H1 (cell line): Measurements from ENCODE around the gene RGS14. TPM values are rescaled to one million over a fixed set of nuclear protein-coding genes. Genes with fewer than 3 reads are reported as not detected.

ENCODE experiments used
- CTCF ChIA-PET: fragments of 300-600 bp; sonication (Branson Sonifier 250); formaldehyde crosslinking; loops from one replicate; lab custom pipeline; 2021; ENCODE audit not compliant: partially characterized antibody; lab: Charles Lee
- POLR2A ChIA-PET: fragments of 300-600 bp; sonication (Branson Sonifier 250); formaldehyde crosslinking; loops from one replicate; lab custom pipeline; 2021; ENCODE audit warnings: inconsistent platforms; ENCODE audit not compliant: partially characterized antibody; lab: Charles Lee
- DNase-seq, 2 experiments: peaks; one replicate each; pipeline versions ENCODE4 v3.0.0 to v3.0.0-alpha.2; 2010 to 2022; ENCODE audit warnings: low spot score in 2 of 2, low read depth in 1 of 2, mixed read lengths in 1 of 2
- FAIRE-seq: peaks from 2 replicates; lab custom pipeline; 2011; peaks lifted over from hg19 to GRCh38; lab: Jason Lieb, UNC
- H2AFZ ChIP-seq: 2 replicates; pipeline ENCODE4 v1.8.1; 2012; ENCODE audit warnings: low read length, inconsistent platforms
- H2AK5ac ChIP-seq: 2 replicates; pipeline ENCODE4 v1.6.1; 2013; ENCODE audit warnings: low read depth, low read length
- H2BK120ac ChIP-seq: replicated peaks from 2 replicates; pipeline ENCODE3; 2013; ENCODE audit warnings: low read depth, low read length, inconsistent platforms
- H2BK12ac ChIP-seq: 2 replicates; pipeline ENCODE4 v1.6.1; 2013; ENCODE audit warnings: low read depth, low read length
- H2BK15ac ChIP-seq: 2 replicates; pipeline ENCODE4 v1.6.1; 2013; ENCODE audit warnings: low read length
- H2BK20ac ChIP-seq: 2 replicates; pipeline ENCODE4 v1.6.1; 2013; ENCODE audit warnings: low read length
- H2BK5ac ChIP-seq: 2 replicates; pipeline ENCODE4 v1.6.1; 2013; ENCODE audit warnings: low read depth, low read length
- H3K14ac ChIP-seq: 2 replicates; pipeline ENCODE4 v1.6.1; 2013; ENCODE audit warnings: inconsistent platforms; ENCODE audit not compliant: insufficient read length
- H3K18ac ChIP-seq: 2 replicates; pipeline ENCODE4 v1.6.1; 2013; ENCODE audit warnings: low read length; ENCODE audit errors: extremely low read depth
- H3K23ac ChIP-seq: 2 replicates; pipeline ENCODE4 v1.6.1; 2013; ENCODE audit warnings: inconsistent platforms; ENCODE audit not compliant: insufficient read length
- H3K23me2 ChIP-seq: 2 replicates; pipeline ENCODE4 v1.6.1; 2013; ENCODE audit warnings: low read depth, low read length
- H3K27ac ChIP-seq: 2 replicates; pipeline ENCODE4 v1.6.1; 2011; ENCODE audit warnings: low read depth, low read length, inconsistent platforms
- H3K27me3 ChIP-seq, 4 experiments: replicated peaks in 1 of 4; 1 replicate in 1 of 4; 2 replicates in 3 of 4; pipeline versions ENCODE4 v1.6.1 to v1.8.1; 2011 to 2013; ENCODE audit warnings: low read length in 3 of 4, mild to moderate bottlenecking in 3 of 4, inconsistent platforms in 2 of 4, mixed read lengths in 2 of 4, moderate library complexity in 1 of 4; ENCODE audit not compliant: control insufficient read depth in 3 of 4, insufficient read depth in 3 of 4; ENCODE audit errors: extremely low read depth in 1 of 4
- H3K36me3 ChIP-seq, 4 experiments: 2 replicates each; pipeline versions ENCODE4 v1.6.1 to v1.8.1; 2011 to 2013; ENCODE audit warnings: mild to moderate bottlenecking in 4 of 4, low read length in 3 of 4, moderate library complexity in 2 of 4, control low read depth in 1 of 4, inconsistent platforms in 1 of 4; ENCODE audit not compliant: insufficient read depth in 4 of 4, control insufficient read depth in 2 of 4
- H3K4ac ChIP-seq: replicated peaks from 2 replicates; pipeline ENCODE3; 2013; ENCODE audit warnings: low read length, low read depth, mixed read lengths, inconsistent platforms; ENCODE audit not compliant: insufficient read length
- H3K4me1 ChIP-seq, 4 experiments: replicated peaks in 1 of 4; 1 replicate in 1 of 4; 2 replicates in 3 of 4; pipeline versions ENCODE4 v1.6.1 to v1.8.1; 2011 to 2013; ENCODE audit warnings: low read length in 3 of 4, inconsistent platforms in 2 of 4, mixed read lengths in 1 of 4; ENCODE audit not compliant: insufficient read depth in 4 of 4, control insufficient read depth in 3 of 4
- H3K4me2 ChIP-seq, 2 experiments: 2 replicates each; pipeline versions ENCODE4 v1.6.1 to v1.8.1; 2011 to 2013; ENCODE audit warnings: low read depth in 2 of 2, low read length in 2 of 2, control low read depth in 1 of 2, inconsistent platforms in 1 of 2, mild to moderate bottlenecking in 1 of 2; ENCODE audit not compliant: insufficient read depth in 1 of 2
- H3K4me3 ChIP-seq, 4 experiments: fragments of 200-600, 300-600 bp in 1 of 4; sonication (generic), shearing (Covaris generic), sonication (Bioruptor Twin) in 1 of 4; 2 replicates each; pipeline versions ENCODE4 v1.5.1 to v1.8.1; 2011 to 2016; ENCODE audit warnings: low read length in 4 of 4, low read depth in 3 of 4, control low read depth in 2 of 4, inconsistent platforms in 2 of 4, mild to moderate bottlenecking in 2 of 4, mixed read lengths in 1 of 4, moderate library complexity in 1 of 4; ENCODE audit not compliant: insufficient read depth in 2 of 4; ENCODE audit errors: extremely low read depth in 1 of 4
- H3K56ac ChIP-seq: replicated peaks from 2 replicates; pipeline ENCODE3; 2013; ENCODE audit warnings: low read depth, mild to moderate bottlenecking, mixed read lengths, low read length, inconsistent platforms; ENCODE audit not compliant: insufficient read length
- H3K79me1 ChIP-seq: 2 replicates; pipeline ENCODE4 v1.6.1; 2013; ENCODE audit warnings: low read depth, low read length, control low read depth
- H3K79me2 ChIP-seq, 2 experiments: 2 replicates each; pipeline versions ENCODE4 v1.6.1 to v1.8.1; 2012 to 2013; ENCODE audit warnings: low read length in 2 of 2, mild to moderate bottlenecking in 2 of 2, inconsistent platforms in 1 of 2; ENCODE audit not compliant: insufficient read depth in 2 of 2, control insufficient read depth in 1 of 2
- H3K9ac ChIP-seq, 4 experiments: replicated peaks in 1 of 4; 1 replicate in 1 of 4; 2 replicates in 3 of 4; pipeline versions ENCODE4 v1.6.1 to v1.8.1; 2011 to 2013; ENCODE audit warnings: low read depth in 3 of 4, low read length in 3 of 4, control low read depth in 2 of 4, mild to moderate bottlenecking in 2 of 4, moderate library complexity in 2 of 4, inconsistent platforms in 1 of 4; ENCODE audit errors: extremely low read depth in 1 of 4
- H3K9me3 ChIP-seq, 2 experiments: 2 replicates each; pipeline versions ENCODE4 v1.6.1 to v1.8.1; 2012 to 2013; ENCODE audit warnings: mild to moderate bottlenecking in 2 of 2, moderate library complexity in 2 of 2, control low read depth in 1 of 2, inconsistent platforms in 1 of 2, low read depth in 1 of 2, low read length in 1 of 2, mixed read lengths in 1 of 2; ENCODE audit not compliant: insufficient read depth in 2 of 2
- H4K20me1 ChIP-seq, 2 experiments: replicated peaks in 1 of 2; 2 replicates each; pipeline versions ENCODE3 to v1.8.1; 2011 to 2013; ENCODE audit warnings: inconsistent platforms in 2 of 2, low read length in 2 of 2, mild to moderate bottlenecking in 1 of 2; ENCODE audit not compliant: insufficient read depth in 2 of 2, control insufficient read depth in 1 of 2
- H4K5ac ChIP-seq: 2 replicates; pipeline ENCODE4 v1.6.1; 2013; ENCODE audit warnings: low read length, low read depth, mixed read lengths, inconsistent platforms; ENCODE audit not compliant: insufficient read length
- H4K8ac ChIP-seq: 2 replicates; pipeline ENCODE4 v1.8.0; 2013; ENCODE audit warnings: mild to moderate bottlenecking, moderate library complexity, low read length, inconsistent platforms; ENCODE audit not compliant: insufficient read depth; ENCODE audit errors: extremely low read depth
- H4K91ac ChIP-seq: replicated peaks from 2 replicates; pipeline ENCODE3; 2013; ENCODE audit warnings: low read length, mixed read lengths, inconsistent platforms; ENCODE audit not compliant: insufficient read length
- CEBPB ChIP-seq: IDR thresholded peaks from 2 replicates; pipeline ENCODE4 v1.6.1; 2012; ENCODE audit warnings: low read depth, low read length
- CHD1 ChIP-seq: IDR thresholded peaks from 2 replicates; pipeline ENCODE4 v1.6.1; 2012; ENCODE audit warnings: low read depth, low read length, improper control_type of control experiment
- CHD2 ChIP-seq: IDR thresholded peaks from 2 replicates; pipeline ENCODE4 v1.6.1; 2012; ENCODE audit warnings: low read length, improper control_type of control experiment
- JUN ChIP-seq: IDR thresholded peaks from 2 replicates; pipeline ENCODE4 v1.6.1; 2011; ENCODE audit warnings: low read depth, mild to moderate bottlenecking, improper control_type of control experiment, low read length
- KDM5A ChIP-seq: fragments of 200-600 bp; IDR thresholded peaks from 2 replicates; pipeline ENCODE4 v1.7.1; 2012; ENCODE audit warnings: mild to moderate bottlenecking, low read length, inconsistent platforms, mixed read lengths
- MAX ChIP-seq: IDR thresholded peaks from 2 replicates; pipeline ENCODE4 v1.6.1; 2012; ENCODE audit warnings: inconsistent platforms
- PHF8 ChIP-seq: fragments of 200-600 bp; sonication (generic); conservative IDR thresholded peaks from 2 replicates; pipeline ENCODE4 v1.7.1; 2012; ENCODE audit warnings: low read depth, mild to moderate bottlenecking, inconsistent platforms, low read length, moderate library complexity
- RBBP5 ChIP-seq: IDR thresholded peaks from 2 replicates; pipeline ENCODE4 v1.7.1; 2012; ENCODE audit warnings: low read depth, mild to moderate bottlenecking, inconsistent platforms, low read length, moderate library complexity, borderline replicate concordance
- RNF2 ChIP-seq: fragments of 200-900, 300-1000 bp; sonication (generic); IDR thresholded peaks from 2 replicates; pipeline ENCODE4 v1.7.1; 2016; ENCODE audit warnings: borderline replicate concordance, low read depth, mild to moderate bottlenecking, antibody characterized with exemption, low read length; ENCODE audit not compliant: poor library complexity, severe bottlenecking; ENCODE audit errors: missing control alignments
- SP2 ChIP-seq: IDR thresholded peaks from 2 replicates; pipeline ENCODE4 v1.6.1; 2012; ENCODE audit warnings: mild to moderate bottlenecking, low read length, inconsistent platforms
- TAF1 ChIP-seq: IDR thresholded peaks from 2 replicates; pipeline ENCODE4 v1.6.1; 2011; ENCODE audit warnings: mild to moderate bottlenecking, low read depth, low read length
- TCF12 ChIP-seq: IDR thresholded peaks from 2 replicates; pipeline ENCODE4 v1.6.1; 2011; ENCODE audit warnings: low read depth, mild to moderate bottlenecking, low read length
- YY1 ChIP-seq: IDR thresholded peaks from 2 replicates; pipeline ENCODE4 v1.6.1; 2011; ENCODE audit warnings: low read depth, mild to moderate bottlenecking, low read length
- WGBS, 2 experiments: shearing (Covaris generic) in 1 of 2; methylation state at CpG; one replicate each; pipeline versions ENCODE4 v1.1.6 to v1.1.7; 2013 to 2015; ENCODE audit warnings: low lambda C conversion rate in 2 of 2, mixed read lengths in 2 of 2, inconsistent platforms in 1 of 2, low coverage in 1 of 2, missing lambda C conversion rate in 1 of 2; ENCODE audit not compliant: insufficient replicate concordance in 2 of 2, insufficient coverage in 1 of 2, insufficient read length in 1 of 2; ENCODE audit errors: extremely low coverage in 1 of 2, missing lambda C conversion rate in 1 of 2; 5-methylcytosine and 5-hydroxymethylcytosine counted together
- polyA plus RNA-seq, 7 experiments: library from polyadenylated mRNA; depleted of rRNA in 3 of 7; stranded (reverse) in 5 of 7; unstranded in 2 of 7; fragments of >200 nt in 5 of 7; fragments of 200-250 nt in 2 of 7; gene quantifications; 1 replicate in 5 of 7; 2 replicates in 1 of 7; 4 replicates in 1 of 7; pipeline versions ENCODE4 v1.2.1 to v1.2.3, GENCODE V29; 2011 to 2013; ENCODE audit warnings: missing spikeins in 2 of 7, mixed read lengths in 2 of 7
- total RNA-seq: library from RNA; stranded (reverse); fragmentation: NEBNext Ultra II Directional; extraction: Animal tissue kit (Norgen Biotek cat#: 25700); gene quantifications from 2 replicates; pipeline ENCODE4 v1.2.1, GENCODE V29; 2021
- TF ChIP-seq, protein P1 (sequence below): IDR thresholded peaks from 2 replicates; pipeline ENCODE4 v1.6.1; 2011; ENCODE audit warnings: low read length, improper control_type of control experiment

The RGS14 gene
- total and polyA plus RNA-seq, 2 of the 8 experiments (the other 6 are each of a cell fraction or from before 2014, with no cell fraction given) = 24.4 to 46.1 TPM

- FAIRE-seq = no peak
- Histone ChIP-seq H3K36me3 (no peaks in the 10 kb centered on the region), H3K56ac (no peak overlapping the region), H2BK15ac (no peak overlapping the region), H4K91ac (no peak overlapping the region), H3K14ac (no peak overlapping the region), H3K79me1 (no peaks in the 10 kb centered on the region), H4K8ac (no peak overlapping the region), H2AK5ac (no peak overlapping the region), H2BK20ac (no peak overlapping the region), H3K4ac (no peak overlapping the region), H4K5ac (no peak overlapping the region), H3K23ac (no peak overlapping the region), H3K27me3 (peaks cover under 1 to 29% (median 6%) of the 10 kb centered on the region in 4 experiments; a peak in 6 of 7 replicates), H3K4me3 (no peak overlapping the region), H3K9ac (no peak overlapping the region), H3K79me2 (no peaks in the 10 kb centered on the region), H3K27ac (no peak overlapping the region), H3K4me2 (no peak overlapping the region), H3K9me3 (no peaks in the 10 kb centered on the region), H4K20me1 (no peaks in the 10 kb centered on the region), H2BK12ac (no peak overlapping the region), H2BK120ac (no peak overlapping the region), H2BK5ac (no peak overlapping the region), H3K23me2 (no peaks in the 10 kb centered on the region), H3K18ac (no peak overlapping the region), H3K4me1 (no peaks in the 10 kb centered on the region; a peak in 1 of 7 replicates), H2AFZ (no peak overlapping the region)
- CTCF ChIA-PET = interaction anchor here (1.3 to 2.8 kb wide), 2 partner anchors 13 to 20 kb away, joined by 3 to 11 read pairs; no protein-coding TSS in a partner anchor
- WGBS, 2 experiments = 91% methylated on average over 3 of the region's 3 CpGs; no CpG with 5 or more reads in 1 of the 2 experiments
- POLR2A ChIA-PET = interaction anchor here (2.4 kb wide), 1 partner anchor 16 kb away, joined by 6 read pairs; the partner anchor contains the start of gene GRK6
- no peak for DNase-seq
- TF ChIP-seq YY1 (no peak), TAF1 (no peak), JUN (no peak), RNF2 (no peak), CEBPB (no peak), KDM5A (no peak), SP2 (no peak), MAX (no peak), RBBP5 (no peak), PHF8 (no peak), TCF12 (no peak), CHD2 (no peak), CHD1 (no peak)
- TF ChIP-seq, protein P1, sequence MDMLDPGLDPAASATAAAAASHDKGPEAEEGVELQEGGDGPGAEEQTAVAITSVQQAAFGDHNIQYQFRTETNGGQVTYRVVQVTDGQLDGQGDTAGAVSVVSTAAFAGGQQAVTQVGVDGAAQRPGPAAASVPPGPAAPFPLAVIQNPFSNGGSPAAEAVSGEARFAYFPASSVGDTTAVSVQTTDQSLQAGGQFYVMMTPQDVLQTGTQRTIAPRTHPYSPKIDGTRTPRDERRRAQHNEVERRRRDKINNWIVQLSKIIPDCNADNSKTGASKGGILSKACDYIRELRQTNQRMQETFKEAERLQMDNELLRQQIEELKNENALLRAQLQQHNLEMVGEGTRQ = no peak
These were observed 52.9 kb downstream of the RGS14 start for GRCh38 chr5:177410575-177410974.
